ENCODE data around the gene TTC24.

The TTC24 gene

GRCh38 chr1:156572663-156573018 lies 6.9 kb upstream of the TTC24 start:
- peak overlapping the region; percentile 55 for H3K4me3 ChIP-seq (replicated peaks; ENCODE audit: low read depth, low read length)
- no peak for TF ChIP-seq CTCF (IDR thresholded peaks at IDR 0.05; ENCODE audit: low read depth, low read length, missing control alignments)
- DNase-seq (ENCODE audit: extremely low read depth, low read depth) = no peak

GRCh38 chr1:156574039-156574633 lies 5.4 kb upstream of the TTC24 start:
- DNase-seq (ENCODE audit: extremely low read depth, low read depth) = no peak
- no peak overlapping the region for H3K4me3 ChIP-seq (replicated peaks; ENCODE audit: low read depth, low read length)
- TF ChIP-seq CTCF (IDR thresholded peaks at IDR 0.05; ENCODE audit: low read depth, low read length, missing control alignments) = no peak

- H3K4me3 ChIP-seq (replicated peaks; ENCODE audit: low read depth, low read length) = no peak overlapping the region
- no peak for TF ChIP-seq CTCF (IDR thresholded peaks at IDR 0.05; ENCODE audit: low read depth, low read length, missing control alignments)
- no peak for DNase-seq (ENCODE audit: extremely low read depth, low read depth)
Observed at GRCh38 chr1:156577550-156577949, 2.0 kb upstream of the TTC24 start.

GRCh38 chr1:156578055-156578454 lies 1.5 kb upstream of the TTC24 start:
- H3K4me3 ChIP-seq (replicated peaks; ENCODE audit: low read depth, low read length) = no peak overlapping the region
- no peak for TF ChIP-seq CTCF (IDR thresholded peaks at IDR 0.05; ENCODE audit: low read depth, low read length, missing control alignments)
- DNase-seq (ENCODE audit: extremely low read depth, low read depth) = no peak

- H3K4me3 ChIP-seq (replicated peaks; ENCODE audit: low read depth, low read length) = no peak overlapping the region
Observed at GRCh38 chr1:156581661-156582387, 2.3 kb downstream of the TTC24 start.

GRCh38 chr1:156582388-156583017 lies 3.0 kb downstream of the TTC24 start:
- H3K4me3 ChIP-seq (replicated peaks; ENCODE audit: low read depth, low read length) = no peak overlapping the region
- no peak for DNase-seq (ENCODE audit: extremely low read depth, low read depth)
- TF ChIP-seq CTCF (IDR thresholded peaks at IDR 0.05; ENCODE audit: low read depth, low read length, missing control alignments) = no peak

More at GRCh38 chr1:156581661-156582387, 2.3 kb downstream of the TTC24 start:
- no peak for DNase-seq (ENCODE audit: extremely low read depth, low read depth)
- no peak for TF ChIP-seq CTCF (IDR thresholded peaks at IDR 0.05; ENCODE audit: low read depth, low read length, missing control alignments)
